HepG2 (cell line): Measurements from ENCODE around the gene SRRT. TPM values are rescaled to one million over a fixed set of nuclear protein-coding genes. Genes with fewer than 3 reads are reported as not detected.

Experiments used
- ATF3 ChIP-seq: sonication (generic); formaldehyde crosslinking; IDR thresholded peaks from 2 replicates; pipeline ENCODE4 v1.4.0; 2020; ENCODE audit warnings: missing genetic modification reagents
- ATF7-NPFF ChIP-seq: sonication (generic); formaldehyde crosslinking; IDR thresholded peaks from 2 replicates; pipeline ENCODE4 v1.8.1; 2023; ENCODE audit warnings: mild to moderate bottlenecking, low read depth, missing genetic modification reagents, moderate library complexity
- CEBPZ ChIP-seq: IDR thresholded peaks from 2 replicates; pipeline ENCODE4 v1.6.1; 2012; ENCODE audit warnings: low read length, improper control_type of control experiment
- CSRNP2 ChIP-seq: sonication (generic); formaldehyde crosslinking; conservative IDR thresholded peaks from 2 replicates; pipeline ENCODE4 v1.8.0; 2022; ENCODE audit warnings: low read depth, missing genetic modification reagents
- FOXK2 ChIP-seq: fragments of 450-650 bp; IDR thresholded peaks from 2 replicates; pipeline ENCODE4 v1.6.1; 2016
- JARID2 ChIP-seq: sonication (generic); formaldehyde crosslinking; IDR thresholded peaks from 2 replicates; pipeline ENCODE4 v1.8.1; 2023; ENCODE audit warnings: missing genetic modification reagents, inconsistent platforms; ENCODE audit not compliant: insufficient replicate concordance
- KDM1A ChIP-seq: IDR thresholded peaks from 2 replicates; pipeline ENCODE4 v1.6.1; 2016; ENCODE audit warnings: missing compliant biosample characterization
- NCOR1 ChIP-seq: fragments of 200-600 bp; sonication (generic); IDR thresholded peaks from 2 replicates; pipeline ENCODE4 v1.7.0; 2017; ENCODE audit warnings: antibody characterized with exemption, low read length, borderline replicate concordance
- NFKBIZ ChIP-seq: IDR thresholded peaks from 2 replicates; pipeline ENCODE4 v1.6.1; 2018; ENCODE audit warnings: missing genetic modification reagents, missing compliant biosample characterization
- NFYC ChIP-seq: IDR thresholded peaks from 2 replicates; pipeline ENCODE4 v1.6.1; 2016; ENCODE audit warnings: missing genetic modification reagents, missing compliant biosample characterization
- NONO ChIP-seq, 2 experiments: fragments of 450-650 bp in 1 of 2; sonication (generic) in 1 of 2; formaldehyde crosslinking in 1 of 2; IDR thresholded peaks in 1 of 2; conservative IDR thresholded peaks in 1 of 2; 2 replicates each; pipeline versions ENCODE4 v1.6.1 to v1.8.0; 2017 to 2022; ENCODE audit warnings: mild to moderate bottlenecking in 1 of 2, missing genetic modification reagents in 1 of 2, moderate library complexity in 1 of 2
- ZBTB46 ChIP-seq: sonication (generic); formaldehyde crosslinking; IDR thresholded peaks from 2 replicates; pipeline ENCODE4 v1.4.0; 2020; ENCODE audit warnings: mild to moderate bottlenecking, missing genetic modification reagents, borderline replicate concordance
- ZFX ChIP-seq: sonication (generic); formaldehyde crosslinking; IDR thresholded peaks from 2 replicates; pipeline ENCODE4 v1.4.0; 2020; ENCODE audit warnings: mild to moderate bottlenecking, low read depth, missing genetic modification reagents, moderate library complexity
- ZNF550 ChIP-seq: sonication (generic); formaldehyde crosslinking; IDR thresholded peaks from 2 replicates; pipeline ENCODE4 v1.4.0; 2020; ENCODE audit warnings: mild to moderate bottlenecking, missing genetic modification reagents, borderline replicate concordance
- ZNF737 ChIP-seq: sonication (generic); formaldehyde crosslinking; IDR thresholded peaks from 2 replicates; pipeline ENCODE4 v1.5.0; 2020; ENCODE audit warnings: missing genetic modification reagents, mild to moderate bottlenecking, borderline replicate concordance
- polyA plus RNA-seq, 8 experiments: library from polyadenylated mRNA; depleted of rRNA in 3 of 8; stranded (reverse) in 7 of 8; unstranded in 1 of 8; fragments of >200 nt; fragmentation: Illumina TruSeq in 4 of 8; extraction: Trizol in 4 of 8; gene quantifications; 2 replicates each; pipeline versions ENCODE4 v1.2.1 to v1.2.3, GENCODE V29; 2011 to 2016; ENCODE audit warnings: low read depth in 4 of 8, missing spikeins in 1 of 8, mixed read lengths in 1 of 8; ENCODE audit not compliant: insufficient read depth in 1 of 8
- total RNA-seq, 5 experiments: library from RNA; depleted of rRNA; stranded (reverse); fragments of >200 nt; fragmentation: Illumina TruSeq; extraction: Trizol; gene quantifications; 2 replicates each; pipeline ENCODE4 v1.2.3, GENCODE V29; 2016; ENCODE audit warnings: low read depth in 1 of 5
- TF ChIP-seq, protein P1 (sequence below): sonication (generic); formaldehyde crosslinking; IDR thresholded peaks from 2 replicates; pipeline ENCODE4 v1.4.0; 2020; ENCODE audit warnings: missing genetic modification reagents
- TF ChIP-seq, protein P2 (sequence below): sonication (generic); formaldehyde crosslinking; IDR thresholded peaks from 2 replicates; pipeline ENCODE4 v1.5.0; 2020; ENCODE audit warnings: mild to moderate bottlenecking, low read depth, missing genetic modification reagents, borderline replicate concordance

SRRT gene
- total and polyA plus RNA-seq, 2 of the 13 experiments (the other 11 are each of a cell fraction or from before 2014, with no cell fraction given), result 26.2 to 106 TPM

DNA sequence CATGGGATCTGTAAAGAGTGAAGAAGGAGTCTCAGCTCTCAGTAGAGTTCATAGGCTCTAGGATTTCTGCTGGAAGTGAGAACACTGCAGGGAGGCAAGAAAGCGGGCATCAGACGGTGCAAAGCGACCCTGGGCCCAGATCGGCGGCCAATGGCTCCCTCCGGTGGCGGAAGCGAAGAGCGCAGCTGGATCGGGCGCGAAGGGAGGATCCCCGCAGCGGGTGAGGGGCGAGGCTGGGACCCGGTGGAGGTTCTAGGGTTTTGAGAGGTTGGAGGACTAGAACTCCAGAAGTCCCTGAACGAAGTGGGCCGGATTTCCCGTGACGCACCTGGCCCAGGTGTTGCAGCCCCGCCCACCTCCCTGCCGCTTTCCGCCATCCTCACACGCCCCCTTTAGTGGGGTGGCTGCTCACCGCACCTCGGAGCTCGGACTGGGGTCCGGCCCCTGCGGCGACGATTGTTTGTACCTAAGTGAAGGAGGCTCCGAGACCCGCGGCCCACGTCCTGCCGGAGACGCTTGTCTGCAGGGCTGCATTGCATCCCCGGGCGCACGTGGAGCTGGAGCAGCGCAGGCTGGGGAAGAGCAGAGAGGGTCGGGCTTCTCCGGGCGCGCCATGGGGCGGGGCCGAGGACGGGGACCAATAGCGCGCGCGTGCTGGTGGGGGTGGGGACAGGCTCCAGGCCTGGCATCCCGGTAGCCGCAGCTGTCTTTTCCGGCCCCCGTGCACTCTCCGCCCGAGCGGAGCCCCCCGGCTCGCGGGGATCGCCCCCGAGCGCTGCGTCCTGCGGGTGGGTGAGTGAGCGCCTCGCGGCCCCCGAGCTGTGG lies 22.6 kb upstream of the SRRT start, which contains the start of gene SLC12A9 (continued):
- TF ChIP-seq ZBTB46 (CRISPR knock-in tag) (no peak), ATF3 (no peak), CSRNP2 (CRISPR knock-in tag) (no peak), NCOR1 (no peak; the same call in 1 of the 2 replicates), NFYC (CRISPR knock-in tag) (peak; percentile 55), JARID2 (no peak), ZNF737 (CRISPR knock-in tag) (no peak), KDM1A (CRISPR knock-in tag) (no peak), FOXK2 (no peak), NONO (IDR thresholded peaks at IDR 0.05) (no peak), NONO (CRISPR knock-in tag; conservative IDR thresholded peaks at IDR 0.05) (peak; percentile 68), CEBPZ (no peak), ZNF550 (no peak), ATF7-NPFF (CRISPR knock-in tag) (no peak), ZFX (peak; percentile 43; the same call in 1 of the 2 replicates), NFKBIZ (CRISPR knock-in tag) (no peak)
- TF ChIP-seq, protein P1, sequence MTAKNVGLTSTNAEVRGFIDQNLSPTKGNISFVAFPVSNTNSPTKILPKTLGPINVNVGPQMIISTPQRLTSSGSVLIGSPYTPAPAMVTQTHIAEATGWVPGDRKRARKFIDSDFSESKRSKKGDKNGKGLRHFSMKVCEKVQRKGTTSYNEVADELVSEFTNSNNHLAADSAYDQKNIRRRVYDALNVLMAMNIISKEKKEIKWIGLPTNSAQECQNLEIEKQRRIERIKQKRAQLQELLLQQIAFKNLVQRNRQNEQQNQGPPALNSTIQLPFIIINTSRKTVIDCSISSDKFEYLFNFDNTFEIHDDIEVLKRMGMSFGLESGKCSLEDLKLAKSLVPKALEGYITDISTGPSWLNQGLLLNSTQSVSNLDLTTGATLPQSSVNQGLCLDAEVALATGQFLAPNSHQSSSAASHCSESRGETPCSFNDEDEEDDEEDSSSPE (CRISPR knock-in tag), result no peak; the same call in 1 of the 2 replicates
- TF ChIP-seq, protein P2, sequence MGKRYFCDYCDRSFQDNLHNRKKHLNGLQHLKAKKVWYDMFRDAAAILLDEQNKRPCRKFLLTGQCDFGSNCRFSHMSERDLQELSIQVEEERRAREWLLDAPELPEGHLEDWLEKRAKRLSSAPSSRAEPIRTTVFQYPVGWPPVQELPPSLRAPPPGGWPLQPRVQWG (CRISPR knock-in tag), result no peak
